Karpas-422 (cell line): ENCODE measurements around the gene RBMS3. TPM values are rescaled to one million over a fixed set of nuclear protein-coding genes. Genes with fewer than 3 reads are reported as not detected.

Experiments used
- DNase-seq: peaks from one replicate; pipeline ENCODE4 v3.0.0-alpha.2; 2015
- H2AFZ ChIP-seq: fragments of 200-600 bp; sonication (generic); 2 replicates; pipeline ENCODE4 v1.6.1; 2014; ENCODE audit warnings: antibody characterized with exemption, low read length, mixed read lengths
- H3K27ac ChIP-seq: fragments of 200-600 bp; sonication (generic); 2 replicates; pipeline ENCODE4 v1.5.1; 2014; ENCODE audit warnings: mild to moderate bottlenecking, low read length, moderate library complexity
- H3K27me3 ChIP-seq: fragments of 200-600 bp; sonication (generic); 2 replicates; pipeline ENCODE4 v1.6.1; 2014; ENCODE audit warnings: low read length, mixed read lengths
- H3K36me3 ChIP-seq: fragments of 200-600 bp; sonication (generic); 2 replicates; pipeline ENCODE4 v1.6.1; 2014; ENCODE audit warnings: low read length, mixed read lengths; ENCODE audit not compliant: insufficient read depth
- H3K4me1 ChIP-seq: fragments of 200-600 bp; sonication (generic); 2 replicates; pipeline ENCODE4 v1.6.1; 2014; ENCODE audit warnings: mild to moderate bottlenecking, low read length, mixed read lengths
- H3K4me2 ChIP-seq: fragments of 200-600 bp; sonication (generic); 2 replicates; pipeline ENCODE4 v1.6.1; 2014; ENCODE audit warnings: low read length, low read depth, mild to moderate bottlenecking; ENCODE audit not compliant: poor library complexity, severe bottlenecking
- H3K4me3 ChIP-seq: fragments of 200-600 bp; sonication (generic); 2 replicates; pipeline ENCODE4 v1.5.1; 2014; ENCODE audit warnings: mild to moderate bottlenecking, antibody characterized with exemption, low read length, mixed read lengths
- H3K79me2 ChIP-seq: fragments of 200-600 bp; sonication (generic); 2 replicates; pipeline ENCODE4 v1.6.1; 2014; ENCODE audit warnings: mild to moderate bottlenecking, low read length, mixed read lengths
- H3K9ac ChIP-seq: fragments of 200-600 bp; sonication (generic); 2 replicates; pipeline ENCODE4 v1.6.0; 2014; ENCODE audit warnings: low read length
- H3K9me2 ChIP-seq: fragments of 200-600 bp; sonication (generic), shearing (Covaris generic); replicated peaks from 2 replicates; pipeline ENCODE4 v1.6.0; 2014; ENCODE audit warnings: mild to moderate bottlenecking, low read length, moderate library complexity; ENCODE audit not compliant: insufficient read depth
- H3K9me3 ChIP-seq: fragments of 300-700, 200-600 bp; sonication (generic); 2 replicates; pipeline ENCODE4 v1.6.1; 2014; ENCODE audit warnings: low read length, mixed read lengths
- H4K20me1 ChIP-seq: fragments of 200-600 bp; sonication (generic); 2 replicates; pipeline ENCODE4 v1.6.1; 2014; ENCODE audit warnings: mild to moderate bottlenecking, antibody characterized with exemption, low read length, low read depth; ENCODE audit not compliant: insufficient read depth
- total RNA-seq: library from RNA; depleted of rRNA; stranded (reverse); fragments of >200 nt; shearing (Covaris generic); gene quantifications from 2 replicates; pipeline ENCODE4 v1.2.3, GENCODE V29; 2014; ENCODE audit warnings: low replicate concordance

Gene RBMS3
- total RNA-seq, 1 experiment from 2014 or later: not detected

DNA sequence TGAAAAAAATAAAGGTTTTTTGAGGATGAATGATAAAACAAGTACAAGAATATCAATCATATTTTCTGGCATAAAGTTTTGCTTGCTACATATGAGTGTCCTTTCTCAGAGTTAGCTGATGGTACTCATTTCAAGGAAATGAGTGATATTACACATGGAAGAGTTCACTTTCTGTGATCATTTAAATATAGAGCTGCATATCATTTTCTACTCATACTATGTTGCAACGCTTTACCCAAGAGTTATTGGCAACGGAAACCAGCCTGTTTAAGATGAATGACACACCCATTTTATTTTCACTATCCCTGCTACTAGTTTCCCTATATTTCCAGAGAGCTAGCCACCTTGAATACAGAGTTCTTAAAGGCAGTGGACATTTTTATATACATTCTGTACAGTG, 35.4 kb upstream of the RBMS3 start:
- Histone ChIP-seq H3K79me2 (no peaks in the 10 kb centered on the region), H3K9me2 (no peaks in the 10 kb centered on the region), H3K4me1 (no peaks in the 10 kb centered on the region), H3K4me3 (no peak overlapping the region), H3K36me3 (no peaks in the 10 kb centered on the region), H2AFZ (no peak overlapping the region), H3K27me3 (no peaks in the 10 kb centered on the region), H3K27ac (no peak overlapping the region), H3K4me2 (no peak overlapping the region), H3K9me3 (0 out of 2 replicates have a peak, but pooled peaks cover 4% of the 10 kb centered on the region), H4K20me1 (no peaks in the 10 kb centered on the region), H3K9ac (no peak overlapping the region)
- DNase-seq: no peak

DNA sequence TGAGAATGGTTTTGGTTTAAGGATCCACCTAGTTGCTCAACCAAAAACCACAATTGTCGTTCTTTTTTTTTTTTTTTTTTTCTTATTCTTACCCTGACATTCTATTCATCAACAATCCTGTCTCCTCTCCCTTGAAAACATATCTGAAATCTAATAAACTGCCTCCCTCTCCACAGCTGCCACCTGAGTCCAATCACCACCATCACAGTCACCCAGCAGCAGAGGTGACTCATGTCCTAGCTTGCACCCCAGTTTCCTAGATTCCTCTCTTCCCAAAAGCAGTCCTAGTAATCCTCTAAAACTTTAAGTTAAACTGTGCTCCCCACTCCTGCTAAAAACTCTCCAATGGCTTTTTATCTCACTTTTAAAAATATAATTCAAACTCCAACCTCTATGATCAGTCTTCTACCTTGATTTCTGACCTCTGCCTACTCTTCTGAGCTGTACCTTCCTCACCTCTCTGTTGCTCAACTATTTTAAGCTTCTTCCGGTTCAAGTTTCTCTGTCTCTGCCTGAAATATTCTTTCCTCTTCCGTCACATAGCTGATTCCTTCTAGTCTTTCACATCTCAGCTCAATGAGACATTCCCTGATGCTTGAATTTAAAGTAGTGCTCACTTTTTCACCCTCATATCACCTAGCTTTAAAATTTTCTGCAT, 33.7 kb upstream of the RBMS3 start:
- no peak overlapping the region for H3K4me3 ChIP-seq
- no peaks in the 10 kb centered on the region for H4K20me1 ChIP-seq
- H3K9ac ChIP-seq: no peak overlapping the region
- H3K27me3 ChIP-seq: no peaks in the 10 kb centered on the region
- no peaks in the 10 kb centered on the region for H3K36me3 ChIP-seq
- no peak overlapping the region for H2AFZ ChIP-seq
- no peaks in the 10 kb centered on the region for H3K9me2 ChIP-seq
- H3K79me2 ChIP-seq: no peaks in the 10 kb centered on the region
- no peak overlapping the region for H3K27ac ChIP-seq
- no peaks in the 10 kb centered on the region for H3K9me3 ChIP-seq
- no peaks in the 10 kb centered on the region for H3K4me1 ChIP-seq
- DNase-seq: no peak
- no peak overlapping the region for H3K4me2 ChIP-seq

DNA sequence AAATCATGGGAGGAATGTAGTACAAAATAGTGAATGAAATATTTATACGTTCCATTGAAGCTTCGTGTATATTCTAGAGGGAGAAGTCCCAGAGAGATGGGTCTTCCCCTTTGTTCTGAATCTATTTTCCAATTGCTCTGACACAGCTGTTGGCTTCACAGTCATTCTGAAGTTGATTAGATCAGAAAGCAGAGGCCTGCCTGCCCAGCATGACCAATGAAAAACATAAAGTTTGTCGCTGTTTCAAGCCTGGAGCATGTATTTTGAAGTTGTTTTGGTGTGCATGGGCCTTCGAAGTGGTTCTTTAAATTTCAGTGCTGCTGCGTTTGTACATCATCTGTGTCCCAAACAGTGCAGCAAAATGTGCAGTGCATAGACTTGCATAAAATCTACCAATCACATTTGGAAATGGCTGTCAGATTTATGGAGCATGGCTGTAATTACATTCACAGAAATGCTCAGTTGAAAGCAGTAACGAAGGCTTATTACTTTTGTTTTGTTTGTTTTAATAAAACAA, 31.0 kb upstream of the RBMS3 start:
- no peak overlapping the region for H3K4me2 ChIP-seq
- no peaks in the 10 kb centered on the region for H4K20me1 ChIP-seq
- no peak overlapping the region for H3K27ac ChIP-seq
- no peaks in the 10 kb centered on the region for H3K79me2 ChIP-seq
- no peaks in the 10 kb centered on the region for H3K9me2 ChIP-seq
- no peaks in the 10 kb centered on the region for H3K9me3 ChIP-seq
- no peak overlapping the region for H3K4me3 ChIP-seq
- no peaks in the 10 kb centered on the region for H3K4me1 ChIP-seq
- H3K27me3 ChIP-seq: no peaks in the 10 kb centered on the region
- H3K36me3 ChIP-seq: no peaks in the 10 kb centered on the region
- no peak overlapping the region for H3K9ac ChIP-seq
- H2AFZ ChIP-seq: no peak overlapping the region
- DNase-seq: no peak

DNA sequence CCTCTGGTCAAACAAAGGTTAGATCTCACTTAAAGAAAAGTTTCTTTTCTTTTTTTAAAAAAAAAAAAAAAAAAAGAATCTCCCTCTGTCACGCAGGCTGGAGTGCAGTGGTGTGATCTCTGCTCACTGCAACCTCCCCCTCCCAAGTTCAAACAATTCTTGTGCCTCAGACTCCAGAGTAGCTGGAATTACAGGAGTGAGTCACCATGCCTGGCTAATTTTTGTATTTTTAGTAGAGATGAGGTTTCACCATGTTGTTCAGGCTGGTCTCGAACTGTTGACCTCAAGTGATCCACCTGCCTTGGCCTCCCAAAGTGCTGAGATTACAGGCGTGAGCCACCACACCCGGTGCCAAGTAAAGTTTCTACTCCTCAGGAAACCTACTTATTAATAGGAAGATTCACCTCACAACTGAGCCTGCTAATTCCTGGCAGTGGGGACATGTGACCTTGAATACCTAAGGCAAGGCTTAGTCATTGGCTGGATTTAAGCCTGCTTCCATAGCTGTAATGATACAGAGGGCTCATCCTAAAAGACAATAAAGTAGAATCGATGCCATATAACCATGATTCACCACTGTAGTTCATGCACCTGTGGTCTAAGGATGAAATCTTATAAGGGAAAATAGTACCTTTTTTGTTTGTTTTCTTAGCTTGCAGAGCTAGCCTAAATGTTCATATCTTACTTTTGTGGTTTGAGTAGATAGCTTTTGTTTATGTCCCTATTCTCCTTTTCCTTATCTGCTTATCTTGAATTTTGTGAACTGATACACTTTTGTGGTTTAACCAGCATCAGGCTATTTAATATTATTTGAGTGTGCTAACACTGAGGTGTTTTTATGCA, 24.8 kb upstream of the RBMS3 start:
- H3K4me3 ChIP-seq: no peak overlapping the region
- H3K9me2 ChIP-seq: no peaks in the 10 kb centered on the region
- H3K9me3 ChIP-seq: peaks cover 9% of the 10 kb centered on the region; the same call in 1 of the 2 replicates
- no peaks in the 10 kb centered on the region for H3K4me1 ChIP-seq
- no peak overlapping the region for H2AFZ ChIP-seq
- no peaks in the 10 kb centered on the region for H3K79me2 ChIP-seq
- no peak for DNase-seq
- H3K9ac ChIP-seq: no peak overlapping the region
- H3K27ac ChIP-seq: no peak overlapping the region
- no peaks in the 10 kb centered on the region for H3K36me3 ChIP-seq
- no peaks in the 10 kb centered on the region for H4K20me1 ChIP-seq
- H3K27me3 ChIP-seq: no peaks in the 10 kb centered on the region
- no peak overlapping the region for H3K4me2 ChIP-seq

DNA sequence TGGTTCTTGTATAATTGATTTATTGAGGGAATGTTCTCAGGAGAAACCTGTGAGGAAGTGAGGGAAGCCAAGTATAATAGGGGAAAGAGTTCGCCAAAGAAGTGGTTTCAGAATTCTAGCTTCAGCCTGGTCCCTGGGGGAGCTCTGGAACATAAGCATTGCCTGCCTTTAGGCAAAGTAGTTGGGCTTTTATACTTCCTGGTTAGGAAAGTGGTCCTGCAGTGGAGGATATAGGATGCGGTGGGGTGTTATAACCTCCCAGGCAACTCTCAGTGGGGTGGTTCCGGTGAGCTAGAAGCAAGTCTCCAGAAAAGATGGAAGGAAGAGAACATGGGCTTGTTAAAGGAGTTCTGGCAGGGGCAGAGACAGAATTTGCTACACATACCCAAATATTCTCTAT, 22.7 kb upstream of the RBMS3 start:
- H4K20me1 ChIP-seq: no peaks in the 10 kb centered on the region
- H2AFZ ChIP-seq: no peak overlapping the region

DNA sequence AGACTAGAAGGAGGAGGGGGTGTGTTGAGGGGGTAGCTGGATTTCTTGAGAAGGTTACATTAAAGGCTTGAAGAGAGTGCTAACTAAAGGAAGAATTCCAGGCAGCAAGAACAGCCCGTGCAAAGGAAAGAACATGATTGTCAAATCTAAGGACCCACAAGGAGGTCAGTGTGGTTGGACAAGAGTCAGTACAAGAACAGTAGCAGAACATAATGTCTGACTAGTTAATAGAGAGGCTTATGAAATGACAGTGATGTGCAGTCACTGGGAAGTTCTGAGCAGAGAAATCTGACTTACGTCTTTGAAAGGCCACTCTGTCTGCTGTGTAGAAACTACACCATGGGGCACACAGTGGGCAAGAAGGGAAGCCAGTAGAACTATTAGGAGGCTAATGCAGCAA, 19.8 kb upstream of the RBMS3 start:
- no peak overlapping the region for H3K9ac ChIP-seq
- H3K36me3 ChIP-seq: no peaks in the 10 kb centered on the region
- no peaks in the 10 kb centered on the region for H3K9me2 ChIP-seq
- H4K20me1 ChIP-seq: no peaks in the 10 kb centered on the region
- DNase-seq: no peak
- no peak overlapping the region for H2AFZ ChIP-seq
- H3K9me3 ChIP-seq: peaks cover 24% of the 10 kb centered on the region
- H3K27me3 ChIP-seq: no peaks in the 10 kb centered on the region
- H3K4me2 ChIP-seq: no peak overlapping the region
- no peaks in the 10 kb centered on the region for H3K4me1 ChIP-seq
- no peak overlapping the region for H3K4me3 ChIP-seq
- no peaks in the 10 kb centered on the region for H3K79me2 ChIP-seq
- H3K27ac ChIP-seq: no peak overlapping the region

More for the DNA sequence above, 22.7 kb upstream of the RBMS3 start:
- Histone ChIP-seq H3K27ac (no peak overlapping the region), H3K4me2 (no peak overlapping the region), H3K9me3 (peaks cover 20% of the 10 kb centered on the region), H3K9me2 (no peaks in the 10 kb centered on the region), H3K4me1 (no peaks in the 10 kb centered on the region), H3K9ac (no peak overlapping the region), H3K27me3 (no peaks in the 10 kb centered on the region), H3K79me2 (no peaks in the 10 kb centered on the region), H3K4me3 (no peak overlapping the region), H3K36me3 (no peaks in the 10 kb centered on the region)
- DNase-seq: no peak

DNA sequence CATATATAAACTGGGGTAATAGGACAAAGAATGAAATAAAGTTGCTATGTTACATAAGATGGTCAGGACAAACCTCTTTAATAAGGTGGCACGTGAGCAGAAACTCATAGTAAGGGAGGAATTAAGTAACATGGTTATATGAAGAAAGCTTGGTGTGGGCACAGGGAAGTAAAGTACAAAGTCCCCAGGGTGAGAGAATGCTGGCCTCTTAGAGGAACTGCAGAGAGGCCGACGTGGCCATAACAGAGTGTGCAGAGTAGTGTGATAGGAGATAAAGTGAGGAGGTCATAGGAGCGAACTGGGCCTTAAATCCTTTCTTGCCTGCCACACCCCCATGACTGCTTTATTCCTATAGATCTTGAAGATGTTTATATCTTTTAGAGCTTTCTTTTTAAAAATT, 17.4 kb upstream of the RBMS3 start:
- H3K79me2 ChIP-seq: no peaks in the 10 kb centered on the region
- no peaks in the 10 kb centered on the region for H3K27me3 ChIP-seq
- no peaks in the 10 kb centered on the region for H3K4me1 ChIP-seq
- peaks cover 28% of the 10 kb centered on the region for H3K9me3 ChIP-seq
- H3K9me2 ChIP-seq: no peaks in the 10 kb centered on the region
- no peak overlapping the region for H3K4me3 ChIP-seq
- H3K36me3 ChIP-seq: no peaks in the 10 kb centered on the region
- H3K27ac ChIP-seq: no peak overlapping the region
- H3K9ac ChIP-seq: no peak overlapping the region
- no peaks in the 10 kb centered on the region for H4K20me1 ChIP-seq
- H2AFZ ChIP-seq: no peak overlapping the region
- H3K4me2 ChIP-seq: no peak overlapping the region
- no peak for DNase-seq

DNA sequence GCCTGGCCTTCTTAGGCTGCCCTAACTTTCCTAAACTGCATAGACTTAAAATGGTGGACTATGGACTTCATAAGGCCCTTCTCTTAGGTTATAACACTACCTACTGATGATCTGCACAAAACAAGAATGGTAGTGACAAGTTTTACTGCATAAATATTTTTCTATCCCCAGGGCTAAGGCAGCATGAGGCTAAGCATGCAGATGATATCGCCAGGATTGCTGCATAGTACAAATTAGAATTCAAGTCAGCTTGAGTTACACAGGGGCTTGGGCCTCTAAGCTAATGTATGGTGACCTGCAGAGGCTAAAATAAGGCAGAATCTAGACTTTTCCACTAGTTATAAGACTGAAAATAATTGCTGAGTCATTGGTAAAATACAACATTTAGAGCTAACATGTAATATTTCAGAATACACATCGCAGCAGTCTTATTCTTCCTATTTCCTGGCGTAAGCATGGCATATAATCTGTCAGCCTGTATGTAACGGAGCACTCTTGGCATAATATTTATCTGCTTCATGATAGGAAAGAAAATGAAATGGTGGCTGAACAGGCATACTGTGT, 15.3 kb upstream of the RBMS3 start:
- H2AFZ ChIP-seq: no peak overlapping the region
- no peak overlapping the region for H3K9ac ChIP-seq
- no peak overlapping the region for H3K4me2 ChIP-seq
- H3K27ac ChIP-seq: no peak overlapping the region
- H3K4me3 ChIP-seq: no peak overlapping the region
- no peaks in the 10 kb centered on the region for H3K27me3 ChIP-seq
- H3K9me3 ChIP-seq: peaks cover 32% of the 10 kb centered on the region
- H4K20me1 ChIP-seq: no peaks in the 10 kb centered on the region
- H3K9me2 ChIP-seq: no peaks in the 10 kb centered on the region
- no peaks in the 10 kb centered on the region for H3K36me3 ChIP-seq
- no peaks in the 10 kb centered on the region for H3K79me2 ChIP-seq
- DNase-seq: no peak
- no peaks in the 10 kb centered on the region for H3K4me1 ChIP-seq
